Skeletal muscle satellite cell (primary cell): ENCODE data around the gene GPHN.

Source experiments
- H3K27me3 ChIP-seq: 2 replicates; pipeline ENCODE4 v1.7.0; 2013; ENCODE audit warnings: low read length; ENCODE audit not compliant: control insufficient read depth, insufficient read depth
- H3K36me3 ChIP-seq: 2 replicates; pipeline ENCODE4 v1.7.0; 2013; ENCODE audit warnings: mild to moderate bottlenecking, control low read depth, low read length; ENCODE audit not compliant: insufficient read depth
- H3K4me1 ChIP-seq: 2 replicates; pipeline ENCODE4 v1.7.0; 2013; ENCODE audit warnings: low read length; ENCODE audit not compliant: control insufficient read depth, insufficient read depth
- H3K4me2 ChIP-seq: 2 replicates; pipeline ENCODE4 v1.7.0; 2013; ENCODE audit warnings: mild to moderate bottlenecking, low read length
- H3K4me3 ChIP-seq: 2 replicates; pipeline ENCODE4 v1.7.0; 2013; ENCODE audit warnings: low read length
- H3K9ac ChIP-seq: 2 replicates; pipeline ENCODE4 v1.7.0; 2013; ENCODE audit warnings: mild to moderate bottlenecking, low read depth, low read length, moderate library complexity
- H3K9me3 ChIP-seq: replicated peaks from 2 replicates; pipeline ENCODE4 v1.7.0; 2013; ENCODE audit warnings: mild to moderate bottlenecking, control low read depth, low read length

GPHN gene

GRCh38 chr14:66739826-66740225 is 231.9 kb downstream of the GPHN start:
- no peak overlapping the region for H3K4me3 ChIP-seq

GRCh38 chr14:66745078-66745477 is 237.1 kb downstream of the GPHN start:
- H3K9ac ChIP-seq = no peak overlapping the region
- H3K4me2 ChIP-seq = no peak overlapping the region

More at GRCh38 chr14:66739826-66740225, 231.9 kb downstream of the GPHN start:
- no peaks in the 10 kb centered on the region for H3K9me3 ChIP-seq
- no peaks in the 10 kb centered on the region for H3K4me1 ChIP-seq
- no peaks in the 10 kb centered on the region for H3K27me3 ChIP-seq
- H3K4me2 ChIP-seq = no peak overlapping the region
- no peaks in the 10 kb centered on the region for H3K36me3 ChIP-seq
- no peak overlapping the region for H3K9ac ChIP-seq

GRCh38 chr14:66746316-66747006 is 238.5 kb downstream of the GPHN start:
- Histone ChIP-seq H3K4me2 (no peak overlapping the region), H3K36me3 (no peaks in the 10 kb centered on the region), H3K27me3 (no peaks in the 10 kb centered on the region), H3K9me3 (no peaks in the 10 kb centered on the region), H3K4me1 (no peaks in the 10 kb centered on the region), H3K4me3 (no peak overlapping the region), H3K9ac (no peak overlapping the region)

More at GRCh38 chr14:66745078-66745477, 237.1 kb downstream of the GPHN start:
- Histone ChIP-seq H3K27me3 (no peaks in the 10 kb centered on the region), H3K36me3 (no peaks in the 10 kb centered on the region), H3K4me1 (no peaks in the 10 kb centered on the region), H3K4me3 (no peak overlapping the region), H3K9me3 (no peaks in the 10 kb centered on the region)

GRCh38 chr14:66752109-66752508 is 244.2 kb downstream of the GPHN start:
- H3K27me3 ChIP-seq = no peaks in the 10 kb centered on the region
- no peaks in the 10 kb centered on the region for H3K9me3 ChIP-seq
- H3K4me2 ChIP-seq = no peak overlapping the region
- H3K4me3 ChIP-seq = no peak overlapping the region
- no peaks in the 10 kb centered on the region for H3K36me3 ChIP-seq
- H3K9ac ChIP-seq = no peak overlapping the region
- no peaks in the 10 kb centered on the region for H3K4me1 ChIP-seq

- H3K4me2 ChIP-seq = no peak overlapping the region
- H3K9ac ChIP-seq = no peak overlapping the region
- H3K4me1 ChIP-seq = no peaks in the 10 kb centered on the region
- no peak overlapping the region for H3K4me3 ChIP-seq
- no peaks in the 10 kb centered on the region for H3K27me3 ChIP-seq
- no peaks in the 10 kb centered on the region for H3K9me3 ChIP-seq
- H3K36me3 ChIP-seq = no peaks in the 10 kb centered on the region
Observed at GRCh38 chr14:66758031-66758613, 250.2 kb downstream of the GPHN start.

GRCh38 chr14:66772146-66772545 is 264.2 kb downstream of the GPHN start:
- Histone ChIP-seq H3K4me3 (no peak overlapping the region), H3K4me1 (no peaks in the 10 kb centered on the region), H3K36me3 (no peaks in the 10 kb centered on the region), H3K9ac (no peak overlapping the region), H3K4me2 (no peak overlapping the region), H3K9me3 (no peaks in the 10 kb centered on the region), H3K27me3 (no peaks in the 10 kb centered on the region)

GRCh38 chr14:66782853-66783252 is 274.9 kb downstream of the GPHN start:
- Histone ChIP-seq H3K9me3 (no peaks in the 10 kb centered on the region), H3K9ac (no peak overlapping the region), H3K4me2 (no peak overlapping the region), H3K27me3 (no peaks in the 10 kb centered on the region), H3K36me3 (no peaks in the 10 kb centered on the region), H3K4me3 (no peak overlapping the region), H3K4me1 (no peaks in the 10 kb centered on the region)

- Histone ChIP-seq H3K27me3 (no peaks in the 10 kb centered on the region), H3K36me3 (no peaks in the 10 kb centered on the region), H3K9ac (no peak overlapping the region), H3K4me1 (no peaks in the 10 kb centered on the region), H3K9me3 (no peaks in the 10 kb centered on the region), H3K4me3 (no peak overlapping the region), H3K4me2 (no peak overlapping the region)
Observed at GRCh38 chr14:66790101-66790500, 282.2 kb downstream of the GPHN start.

GRCh38 chr14:66802962-66803361 is 295.0 kb downstream of the GPHN start:
- Histone ChIP-seq H3K27me3 (no peaks in the 10 kb centered on the region), H3K36me3 (no peaks in the 10 kb centered on the region), H3K4me2 (no peak overlapping the region), H3K4me3 (no peak overlapping the region), H3K9me3 (no peaks in the 10 kb centered on the region), H3K4me1 (no peaks in the 10 kb centered on the region), H3K9ac (no peak overlapping the region)

GRCh38 chr14:66804141-66804540 is 296.2 kb downstream of the GPHN start:
- no peaks in the 10 kb centered on the region for H3K36me3 ChIP-seq
- H3K4me2 ChIP-seq = no peak overlapping the region
- H3K4me1 ChIP-seq = no peaks in the 10 kb centered on the region
- no peaks in the 10 kb centered on the region for H3K9me3 ChIP-seq
- no peaks in the 10 kb centered on the region for H3K27me3 ChIP-seq
- no peak overlapping the region for H3K4me3 ChIP-seq
- H3K9ac ChIP-seq = no peak overlapping the region

- Histone ChIP-seq H3K4me1 (no peaks in the 10 kb centered on the region), H3K36me3 (no peaks in the 10 kb centered on the region), H3K4me2 (no peak overlapping the region), H3K9me3 (no peaks in the 10 kb centered on the region), H3K9ac (no peak overlapping the region), H3K4me3 (no peak overlapping the region), H3K27me3 (no peaks in the 10 kb centered on the region)
Observed at GRCh38 chr14:66813636-66814035, 305.7 kb downstream of the GPHN start.

GRCh38 chr14:66815687-66816086 is 307.7 kb downstream of the GPHN start:
- no peak overlapping the region for H3K4me3 ChIP-seq
- no peaks in the 10 kb centered on the region for H3K27me3 ChIP-seq
- H3K4me1 ChIP-seq = no peaks in the 10 kb centered on the region
- no peaks in the 10 kb centered on the region for H3K36me3 ChIP-seq
- H3K4me2 ChIP-seq = no peak overlapping the region
- no peak overlapping the region for H3K9ac ChIP-seq
- no peaks in the 10 kb centered on the region for H3K9me3 ChIP-seq
